HepG2 (cell line): Measurements from ENCODE around the gene TBCCD1. TPM values are rescaled to one million over a fixed set of nuclear protein-coding genes. Genes with fewer than 3 reads are reported as not detected.
A peak's percentile ranks its signal among the peaks of the same experiment; 100 is the strongest.

Experiments used
- REPIN1 ChIP-seq: sonication (generic); formaldehyde crosslinking; IDR thresholded peaks from 2 replicates; pipeline ENCODE4 v1.8.0; 2022; ENCODE audit warnings: missing genetic modification reagents, low read depth, mild to moderate bottlenecking, borderline replicate concordance
- SIX1 ChIP-seq: sonication (generic); formaldehyde crosslinking; IDR thresholded peaks from 2 replicates; pipeline ENCODE4 v1.4.0; 2020; ENCODE audit warnings: missing genetic modification reagents, borderline replicate concordance
- ZFP90 ChIP-seq: sonication (generic); formaldehyde crosslinking; IDR thresholded peaks from 2 replicates; pipeline ENCODE4 v1.8.0; 2022; ENCODE audit warnings: missing genetic modification reagents, mild to moderate bottlenecking, inconsistent platforms, borderline replicate concordance
- ZNF660 ChIP-seq: sonication (generic); formaldehyde crosslinking; IDR thresholded peaks from 2 replicates; pipeline ENCODE4 v1.5.1; 2020; ENCODE audit warnings: mild to moderate bottlenecking, low read depth, missing genetic modification reagents, borderline replicate concordance
- polyA plus RNA-seq, 8 experiments: library from polyadenylated mRNA; depleted of rRNA in 3 of 8; stranded (reverse) in 7 of 8; unstranded in 1 of 8; fragments of >200 nt; fragmentation: Illumina TruSeq in 4 of 8; extraction: Trizol in 4 of 8; gene quantifications; 2 replicates each; pipeline versions ENCODE4 v1.2.1 to v1.2.3, GENCODE V29; 2011 to 2016; ENCODE audit warnings: low read depth in 4 of 8, missing spikeins in 1 of 8, mixed read lengths in 1 of 8; ENCODE audit not compliant: insufficient read depth in 1 of 8
- total RNA-seq, 5 experiments: library from RNA; depleted of rRNA; stranded (reverse); fragments of >200 nt; fragmentation: Illumina TruSeq; extraction: Trizol; gene quantifications; 2 replicates each; pipeline ENCODE4 v1.2.3, GENCODE V29; 2016; ENCODE audit warnings: low read depth in 1 of 5
- TF ChIP-seq, protein P1 (sequence below), 2 experiments: sonication (generic) in 1 of 2; formaldehyde crosslinking in 1 of 2; IDR thresholded peaks; 2 replicates each; pipeline versions ENCODE4 v1.4.0 to v1.6.1; 2016 to 2020; ENCODE audit warnings: borderline replicate concordance in 1 of 2, low read depth in 1 of 2, mild to moderate bottlenecking in 1 of 2, missing genetic modification reagents in 1 of 2
- TF ChIP-seq, protein P2 (sequence below): sonication (generic); formaldehyde crosslinking; IDR thresholded peaks from 2 replicates; pipeline ENCODE4 v1.9.0; 2021; ENCODE audit warnings: missing genetic modification reagents, borderline replicate concordance
- TF ChIP-seq, protein P3 (sequence below): sonication (generic); formaldehyde crosslinking; IDR thresholded peaks from 2 replicates; pipeline ENCODE4 v1.5.0; 2020; ENCODE audit warnings: mild to moderate bottlenecking, missing genetic modification reagents, borderline replicate concordance
- TF ChIP-seq, protein P4 (sequence below): sonication (generic); formaldehyde crosslinking; IDR thresholded peaks from 2 replicates; pipeline ENCODE4 v1.9.0; 2021; ENCODE audit warnings: missing genetic modification reagents, borderline replicate concordance
- TF ChIP-seq, protein P5 (sequence below): sonication (generic); formaldehyde crosslinking; IDR thresholded peaks from 2 replicates; pipeline ENCODE4 v1.8.0; 2022; ENCODE audit warnings: mild to moderate bottlenecking, missing genetic modification reagents, borderline replicate concordance

The TBCCD1 gene
- total and polyA plus RNA-seq, 2 of the 13 experiments (the other 11 are each of a cell fraction or from before 2014, with no cell fraction given), result 13.6 to 16.2 TPM

DNA sequence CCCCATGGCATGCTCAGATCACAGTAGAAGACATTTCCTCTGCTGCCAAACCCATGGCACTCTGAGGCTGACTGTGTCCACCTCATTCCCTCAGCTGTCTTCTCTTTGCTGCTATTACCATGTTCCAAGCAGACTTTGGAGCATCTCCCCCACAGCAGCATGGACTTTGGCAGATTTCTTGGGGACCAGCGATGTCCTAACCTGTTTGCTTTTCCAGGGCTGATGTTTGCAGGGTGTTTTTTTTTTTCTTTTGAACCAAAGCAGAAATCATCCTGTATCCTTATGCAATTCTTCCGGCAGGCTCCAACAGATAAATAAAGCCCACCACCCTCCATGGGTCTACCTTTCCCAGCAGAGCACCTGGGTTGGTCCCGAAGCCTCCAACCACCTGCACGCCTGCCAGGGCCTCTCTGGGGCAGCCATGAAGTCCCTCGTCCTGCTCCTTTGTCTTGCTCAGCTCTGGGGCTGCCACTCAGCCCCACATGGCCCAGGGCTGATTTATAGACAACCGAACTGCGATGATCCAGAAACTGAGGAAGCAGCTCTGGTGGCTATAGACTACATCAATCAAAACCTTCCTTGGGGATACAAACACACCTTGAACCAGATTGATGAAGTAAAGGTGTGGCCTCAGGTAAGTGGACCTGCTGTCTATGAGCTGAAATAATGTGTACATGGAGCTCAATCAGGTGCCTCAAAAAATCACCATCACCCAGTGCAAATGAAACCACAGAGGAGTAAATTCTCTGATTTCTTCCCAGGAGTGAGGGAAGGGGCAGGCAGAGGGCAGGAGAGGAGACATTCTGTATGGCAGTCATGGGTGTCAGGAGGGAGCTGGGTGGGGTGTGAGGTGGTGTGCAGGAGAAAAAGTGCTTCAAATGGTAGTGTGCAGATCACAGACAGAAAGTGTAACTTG lies 45.8 kb upstream of the TBCCD1 start, which contains the start of gene AHSG (continued):
- peak; percentile 74 for TF ChIP-seq SIX1 (CRISPR knock-in tag)
- TF ChIP-seq, protein P1, sequence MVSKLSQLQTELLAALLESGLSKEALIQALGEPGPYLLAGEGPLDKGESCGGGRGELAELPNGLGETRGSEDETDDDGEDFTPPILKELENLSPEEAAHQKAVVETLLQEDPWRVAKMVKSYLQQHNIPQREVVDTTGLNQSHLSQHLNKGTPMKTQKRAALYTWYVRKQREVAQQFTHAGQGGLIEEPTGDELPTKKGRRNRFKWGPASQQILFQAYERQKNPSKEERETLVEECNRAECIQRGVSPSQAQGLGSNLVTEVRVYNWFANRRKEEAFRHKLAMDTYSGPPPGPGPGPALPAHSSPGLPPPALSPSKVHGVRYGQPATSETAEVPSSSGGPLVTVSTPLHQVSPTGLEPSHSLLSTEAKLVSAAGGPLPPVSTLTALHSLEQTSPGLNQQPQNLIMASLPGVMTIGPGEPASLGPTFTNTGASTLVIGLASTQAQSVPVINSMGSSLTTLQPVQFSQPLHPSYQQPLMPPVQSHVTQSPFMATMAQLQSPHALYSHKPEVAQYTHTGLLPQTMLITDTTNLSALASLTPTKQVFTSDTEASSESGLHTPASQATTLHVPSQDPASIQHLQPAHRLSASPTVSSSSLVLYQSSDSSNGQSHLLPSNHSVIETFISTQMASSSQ (IDR thresholded peaks at IDR 0.05; ENCODE audit: low read depth), result peak; percentile 91
- TF ChIP-seq, protein P1 (CRISPR knock-in tag; IDR thresholded peaks at IDR 0.05; ENCODE audit: borderline replicate concordance), result peak; percentile 96
- TF ChIP-seq ZFP90 (CRISPR knock-in tag), result peak; percentile 64; the same call in 1 of the 2 replicates
- TF ChIP-seq ZNF660 (CRISPR knock-in tag), result no peak
- TF ChIP-seq, protein P2, sequence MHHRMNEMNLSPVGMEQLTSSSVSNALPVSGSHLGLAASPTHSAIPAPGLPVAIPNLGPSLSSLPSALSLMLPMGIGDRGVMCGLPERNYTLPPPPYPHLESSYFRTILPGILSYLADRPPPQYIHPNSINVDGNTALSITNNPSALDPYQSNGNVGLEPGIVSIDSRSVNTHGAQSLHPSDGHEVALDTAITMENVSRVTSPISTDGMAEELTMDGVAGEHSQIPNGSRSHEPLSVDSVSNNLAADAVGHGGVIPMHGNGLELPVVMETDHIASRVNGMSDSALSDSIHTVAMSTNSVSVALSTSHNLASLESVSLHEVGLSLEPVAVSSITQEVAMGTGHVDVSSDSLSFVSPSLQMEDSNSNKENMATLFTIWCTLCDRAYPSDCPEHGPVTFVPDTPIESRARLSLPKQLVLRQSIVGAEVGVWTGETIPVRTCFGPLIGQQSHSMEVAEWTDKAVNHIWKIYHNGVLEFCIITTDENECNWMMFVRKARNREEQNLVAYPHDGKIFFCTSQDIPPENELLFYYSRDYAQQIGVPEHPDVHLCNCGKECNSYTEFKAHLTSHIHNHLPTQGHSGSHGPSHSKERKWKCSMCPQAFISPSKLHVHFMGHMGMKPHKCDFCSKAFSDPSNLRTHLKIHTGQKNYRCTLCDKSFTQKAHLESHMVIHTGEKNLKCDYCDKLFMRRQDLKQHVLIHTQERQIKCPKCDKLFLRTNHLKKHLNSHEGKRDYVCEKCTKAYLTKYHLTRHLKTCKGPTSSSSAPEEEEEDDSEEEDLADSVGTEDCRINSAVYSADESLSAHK (CRISPR knock-in tag), result no peak
- TF ChIP-seq REPIN1 (CRISPR knock-in tag), result peak; percentile 98
- TF ChIP-seq, protein P3, sequence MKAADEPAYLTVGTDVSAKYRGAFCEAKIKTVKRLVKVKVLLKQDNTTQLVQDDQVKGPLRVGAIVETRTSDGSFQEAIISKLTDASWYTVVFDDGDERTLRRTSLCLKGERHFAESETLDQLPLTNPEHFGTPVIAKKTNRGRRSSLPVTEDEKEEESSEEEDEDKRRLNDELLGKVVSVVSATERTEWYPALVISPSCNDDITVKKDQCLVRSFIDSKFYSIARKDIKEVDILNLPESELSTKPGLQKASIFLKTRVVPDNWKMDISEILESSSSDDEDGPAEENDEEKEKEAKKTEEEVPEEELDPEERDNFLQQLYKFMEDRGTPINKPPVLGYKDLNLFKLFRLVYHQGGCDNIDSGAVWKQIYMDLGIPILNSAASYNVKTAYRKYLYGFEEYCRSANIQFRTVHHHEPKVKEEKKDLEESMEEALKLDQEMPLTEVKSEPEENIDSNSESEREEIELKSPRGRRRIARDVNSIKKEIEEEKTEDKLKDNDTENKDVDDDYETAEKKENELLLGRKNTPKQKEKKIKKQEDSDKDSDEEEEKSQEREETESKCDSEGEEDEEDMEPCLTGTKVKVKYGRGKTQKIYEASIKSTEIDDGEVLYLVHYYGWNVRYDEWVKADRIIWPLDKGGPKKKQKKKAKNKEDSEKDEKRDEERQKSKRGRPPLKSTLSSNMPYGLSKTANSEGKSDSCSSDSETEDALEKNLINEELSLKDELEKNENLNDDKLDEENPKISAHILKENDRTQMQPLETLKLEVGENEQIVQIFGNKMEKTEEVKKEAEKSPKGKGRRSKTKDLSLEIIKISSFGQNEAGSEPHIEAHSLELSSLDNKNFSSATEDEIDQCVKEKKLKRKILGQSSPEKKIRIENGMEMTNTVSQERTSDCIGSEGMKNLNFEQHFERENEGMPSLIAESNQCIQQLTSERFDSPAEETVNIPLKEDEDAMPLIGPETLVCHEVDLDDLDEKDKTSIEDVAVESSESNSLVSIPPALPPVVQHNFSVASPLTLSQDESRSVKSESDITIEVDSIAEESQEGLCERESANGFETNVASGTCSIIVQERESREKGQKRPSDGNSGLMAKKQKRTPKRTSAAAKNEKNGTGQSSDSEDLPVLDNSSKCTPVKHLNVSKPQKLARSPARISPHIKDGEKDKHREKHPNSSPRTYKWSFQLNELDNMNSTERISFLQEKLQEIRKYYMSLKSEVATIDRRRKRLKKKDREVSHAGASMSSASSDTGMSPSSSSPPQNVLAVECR (CRISPR knock-in tag), result peak; percentile 84
- TF ChIP-seq, protein P4, sequence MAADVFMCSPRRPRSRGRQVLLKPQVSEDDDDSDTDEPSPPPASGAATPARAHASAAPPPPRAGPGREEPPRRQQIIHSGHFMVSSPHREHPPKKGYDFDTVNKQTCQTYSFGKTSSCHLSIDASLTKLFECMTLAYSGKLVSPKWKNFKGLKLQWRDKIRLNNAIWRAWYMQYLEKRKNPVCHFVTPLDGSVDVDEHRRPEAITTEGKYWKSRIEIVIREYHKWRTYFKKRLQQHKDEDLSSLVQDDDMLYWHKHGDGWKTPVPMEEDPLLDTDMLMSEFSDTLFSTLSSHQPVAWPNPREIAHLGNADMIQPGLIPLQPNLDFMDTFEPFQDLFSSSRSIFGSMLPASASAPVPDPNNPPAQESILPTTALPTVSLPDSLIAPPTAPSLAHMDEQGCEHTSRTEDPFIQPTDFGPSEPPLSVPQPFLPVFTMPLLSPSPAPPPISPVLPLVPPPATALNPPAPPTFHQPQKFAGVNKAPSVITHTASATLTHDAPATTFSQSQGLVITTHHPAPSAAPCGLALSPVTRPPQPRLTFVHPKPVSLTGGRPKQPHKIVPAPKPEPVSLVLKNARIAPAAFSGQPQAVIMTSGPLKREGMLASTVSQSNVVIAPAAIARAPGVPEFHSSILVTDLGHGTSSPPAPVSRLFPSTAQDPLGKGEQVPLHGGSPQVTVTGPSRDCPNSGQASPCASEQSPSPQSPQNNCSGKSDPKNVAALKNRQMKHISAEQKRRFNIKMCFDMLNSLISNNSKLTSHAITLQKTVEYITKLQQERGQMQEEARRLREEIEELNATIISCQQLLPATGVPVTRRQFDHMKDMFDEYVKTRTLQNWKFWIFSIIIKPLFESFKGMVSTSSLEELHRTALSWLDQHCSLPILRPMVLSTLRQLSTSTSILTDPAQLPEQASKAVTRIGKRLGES (CRISPR knock-in tag), result peak; percentile 80; the same call in 1 of the 2 replicates
- TF ChIP-seq, protein P5, sequence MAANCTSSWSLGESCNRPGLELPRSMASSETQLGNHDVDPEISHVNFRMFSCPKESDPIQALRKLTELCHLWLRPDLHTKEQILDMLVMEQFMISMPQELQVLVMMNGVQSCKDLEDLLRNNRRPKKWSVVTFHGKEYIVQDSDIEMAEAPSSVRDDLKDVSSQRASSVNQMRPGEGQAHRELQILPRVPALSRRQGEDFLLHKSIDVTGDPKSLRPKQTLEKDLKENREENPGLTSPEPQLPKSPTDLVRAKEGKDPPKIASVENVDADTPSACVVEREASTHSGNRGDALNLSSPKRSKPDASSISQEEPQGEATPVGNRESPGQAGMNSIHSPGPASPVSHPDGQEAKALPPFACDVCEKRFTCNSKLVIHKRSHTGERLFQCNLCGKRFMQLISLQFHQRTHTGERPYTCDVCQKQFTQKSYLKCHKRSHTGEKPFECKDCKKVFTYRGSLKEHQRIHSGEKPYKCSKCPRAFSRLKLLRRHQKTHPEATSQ (CRISPR knock-in tag), result peak; percentile 52; the same call in 1 of the 2 replicates
